HCT116 (cell line): ENCODE measurements around the gene FAAP100. TPM values are rescaled to one million over a fixed set of nuclear protein-coding genes. Genes with fewer than 3 reads are reported as not detected.

Experiments used
- CEBPB ChIP-seq: IDR thresholded peaks from 2 replicates; pipeline ENCODE4 v1.6.1; 2012; ENCODE audit warnings: low read depth
- CTCF ChIP-seq, 3 experiments: fragments of 200-600 bp in 1 of 3; sonication (generic) in 1 of 3; IDR thresholded peaks in 2 of 3; conservative IDR thresholded peaks in 1 of 3; 2 replicates each; pipeline ENCODE4 v1.5.1; 2012 to 2017; ENCODE audit warnings: low read depth in 2 of 3, low read length in 2 of 3, antibody characterized with exemption in 1 of 3, borderline replicate concordance in 1 of 3, control low read depth in 1 of 3, mild to moderate bottlenecking in 1 of 3, mixed read lengths in 1 of 3, mixed run types in 1 of 3, moderate library complexity in 1 of 3; ENCODE audit not compliant: insufficient read depth in 1 of 3
- EZH2 ChIP-seq: fragments of 200-600 bp; sonication (generic); IDR thresholded peaks from 2 replicates; pipeline ENCODE4 v1.6.1; 2017; ENCODE audit warnings: antibody characterized with exemption, mixed run types
- POLR2A ChIP-seq: IDR thresholded peaks from 2 replicates; pipeline ENCODE4 v1.7.0; 2011; ENCODE audit warnings: borderline replicate concordance; ENCODE audit not compliant: insufficient read depth, insufficient read length; ENCODE audit errors: extremely low read depth
- POLR2AphosphoS5 ChIP-seq: IDR thresholded peaks from 2 replicates; pipeline ENCODE4 v1.6.1; 2011; ENCODE audit warnings: mild to moderate bottlenecking, low read depth, low read length, moderate library complexity
- SIN3A ChIP-seq: IDR thresholded peaks from 2 replicates; pipeline ENCODE4 v1.6.1; 2012; ENCODE audit warnings: low read depth
- ZFX ChIP-seq: fragments of 450-650 bp; IDR thresholded peaks from 2 replicates; pipeline ENCODE4 v1.6.1; 2017
- ZNF274 ChIP-seq: fragments of 200-500 bp; sonication (Bioruptor generic); IDR thresholded peaks from 2 replicates; pipeline ENCODE4 v1.6.1; 2014; ENCODE audit warnings: mild to moderate bottlenecking, low read depth, low read length, inconsistent platforms
- total RNA-seq: library from RNA; stranded (reverse); gene quantifications from one replicate; pipeline ENCODE4 v1.2.1, GENCODE V29; 2021; ENCODE audit not compliant: unreplicated experiment
- TF ChIP-seq, protein P1 (sequence below): IDR thresholded peaks from 2 replicates; pipeline ENCODE4 v1.6.1; 2011; ENCODE audit warnings: mild to moderate bottlenecking, low read length, moderate library complexity; ENCODE audit not compliant: insufficient replicate concordance; ENCODE audit errors: extremely low read depth

FAAP100 gene
- total RNA-seq, 1 experiment from 2014 or later: 53.4 TPM

DNA sequence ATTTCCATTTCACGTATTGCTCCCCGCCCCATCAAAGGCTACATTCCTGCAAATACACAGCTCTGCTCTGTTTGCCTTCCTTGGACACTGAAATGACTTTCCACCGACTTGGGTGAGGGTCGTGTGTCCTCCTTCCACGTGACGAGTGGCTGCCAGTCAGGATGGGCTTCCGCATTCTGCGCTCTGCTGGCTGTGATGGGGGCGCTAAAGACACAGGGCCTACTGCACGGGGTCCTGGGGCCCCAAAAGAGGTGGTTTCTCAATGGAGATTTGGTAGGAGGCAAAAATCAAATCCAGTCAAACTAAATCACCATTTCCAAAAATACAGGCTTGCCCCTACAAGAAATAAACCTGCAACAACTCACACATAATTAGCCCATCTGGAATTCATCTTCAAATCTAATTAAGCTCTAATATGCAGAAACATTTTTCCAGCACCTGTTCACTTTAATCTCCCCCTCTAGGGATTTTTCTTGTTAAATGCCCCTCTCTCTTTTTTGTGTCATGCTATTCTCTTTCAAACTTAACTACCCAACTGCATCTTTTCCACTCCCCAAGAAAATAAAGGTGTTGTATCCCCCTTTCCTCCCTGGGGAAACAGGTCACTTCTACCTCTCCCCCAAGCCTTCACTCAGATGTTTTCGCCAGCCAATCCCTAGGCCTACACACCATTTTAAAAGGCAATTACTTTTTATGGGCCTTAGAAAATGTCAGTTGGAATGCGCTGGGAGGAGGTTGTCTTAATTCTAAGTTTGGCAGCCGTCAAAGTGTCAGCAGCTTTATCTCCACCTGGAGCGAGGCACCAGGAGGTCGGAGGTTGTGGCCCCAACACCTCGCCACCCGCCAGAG lies 21.9 kb upstream of the FAAP100 start (continued):
- TF ChIP-seq, protein P1, sequence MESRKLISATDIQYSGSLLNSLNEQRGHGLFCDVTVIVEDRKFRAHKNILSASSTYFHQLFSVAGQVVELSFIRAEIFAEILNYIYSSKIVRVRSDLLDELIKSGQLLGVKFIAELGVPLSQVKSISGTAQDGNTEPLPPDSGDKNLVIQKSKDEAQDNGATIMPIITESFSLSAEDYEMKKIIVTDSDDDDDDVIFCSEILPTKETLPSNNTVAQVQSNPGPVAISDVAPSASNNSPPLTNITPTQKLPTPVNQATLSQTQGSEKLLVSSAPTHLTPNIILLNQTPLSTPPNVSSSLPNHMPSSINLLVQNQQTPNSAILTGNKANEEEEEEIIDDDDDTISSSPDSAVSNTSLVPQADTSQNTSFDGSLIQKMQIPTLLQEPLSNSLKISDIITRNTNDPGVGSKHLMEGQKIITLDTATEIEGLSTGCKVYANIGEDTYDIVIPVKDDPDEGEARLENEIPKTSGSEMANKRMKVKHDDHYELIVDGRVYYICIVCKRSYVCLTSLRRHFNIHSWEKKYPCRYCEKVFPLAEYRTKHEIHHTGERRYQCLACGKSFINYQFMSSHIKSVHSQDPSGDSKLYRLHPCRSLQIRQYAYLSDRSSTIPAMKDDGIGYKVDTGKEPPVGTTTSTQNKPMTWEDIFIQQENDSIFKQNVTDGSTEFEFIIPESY: no peak
- TF ChIP-seq EZH2 (no peak), CTCF (IDR thresholded peaks at IDR 0.05 in 2 of 3, conservative IDR thresholded peaks at IDR 0.05 in 1 of 3; ENCODE audit: borderline replicate concordance in 1 of 3, insufficient read depth in 1 of 3, low read depth in 2 of 3, low read length in 2 of 3) (no peak), ZNF274 (no peak), SIN3A (no peak), POLR2AphosphoS5 (no peak), ZFX (no peak), CEBPB (no peak), POLR2A (no peak)
